WTC11 (cell line): ENCODE results near the gene IGLL1.

Experiments
- SP1 ChIP-seq: sonication (generic); formaldehyde crosslinking; conservative IDR thresholded peaks from 2 replicates; pipeline ENCODE4 v1.8.1; 2022; ENCODE audit warnings: missing genetic modification reagents
- TF ChIP-seq, protein P1 (sequence below): fragments of 200-600 bp; IDR thresholded peaks from 2 replicates; pipeline ENCODE4 v1.8.0; 2022; ENCODE audit warnings: antibody characterized with exemption
- TF ChIP-seq, protein P2 (sequence below): sonication (generic); formaldehyde crosslinking; IDR thresholded peaks from 2 replicates; pipeline ENCODE4 v1.8.0; 2022; ENCODE audit warnings: mild to moderate bottlenecking, missing genetic modification reagents

DNA sequence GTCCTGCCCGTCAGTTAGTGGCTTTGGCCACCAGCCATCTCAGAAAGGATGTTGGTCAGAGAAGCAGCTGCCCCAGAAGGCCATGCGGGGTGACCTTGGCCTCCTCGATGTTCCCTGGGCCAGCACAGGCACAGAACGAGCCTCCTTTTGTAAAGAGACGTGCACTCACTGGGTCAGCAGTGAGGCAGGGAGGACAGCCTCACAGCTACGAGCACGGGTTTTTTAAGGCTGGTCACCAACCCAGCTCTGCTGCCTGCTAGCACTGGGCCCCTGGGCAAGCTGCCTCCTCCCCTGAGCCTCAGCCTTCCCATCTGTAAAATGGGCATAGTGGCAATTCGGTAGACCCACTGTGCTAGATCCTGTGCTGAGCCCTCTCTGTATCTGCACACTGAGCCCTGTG is 10.8 kb downstream of the IGLL1 start:
- TF ChIP-seq, protein P1, sequence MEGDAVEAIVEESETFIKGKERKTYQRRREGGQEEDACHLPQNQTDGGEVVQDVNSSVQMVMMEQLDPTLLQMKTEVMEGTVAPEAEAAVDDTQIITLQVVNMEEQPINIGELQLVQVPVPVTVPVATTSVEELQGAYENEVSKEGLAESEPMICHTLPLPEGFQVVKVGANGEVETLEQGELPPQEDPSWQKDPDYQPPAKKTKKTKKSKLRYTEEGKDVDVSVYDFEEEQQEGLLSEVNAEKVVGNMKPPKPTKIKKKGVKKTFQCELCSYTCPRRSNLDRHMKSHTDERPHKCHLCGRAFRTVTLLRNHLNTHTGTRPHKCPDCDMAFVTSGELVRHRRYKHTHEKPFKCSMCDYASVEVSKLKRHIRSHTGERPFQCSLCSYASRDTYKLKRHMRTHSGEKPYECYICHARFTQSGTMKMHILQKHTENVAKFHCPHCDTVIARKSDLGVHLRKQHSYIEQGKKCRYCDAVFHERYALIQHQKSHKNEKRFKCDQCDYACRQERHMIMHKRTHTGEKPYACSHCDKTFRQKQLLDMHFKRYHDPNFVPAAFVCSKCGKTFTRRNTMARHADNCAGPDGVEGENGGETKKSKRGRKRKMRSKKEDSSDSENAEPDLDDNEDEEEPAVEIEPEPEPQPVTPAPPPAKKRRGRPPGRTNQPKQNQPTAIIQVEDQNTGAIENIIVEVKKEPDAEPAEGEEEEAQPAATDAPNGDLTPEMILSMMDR, result no peak
- TF ChIP-seq, protein P2, sequence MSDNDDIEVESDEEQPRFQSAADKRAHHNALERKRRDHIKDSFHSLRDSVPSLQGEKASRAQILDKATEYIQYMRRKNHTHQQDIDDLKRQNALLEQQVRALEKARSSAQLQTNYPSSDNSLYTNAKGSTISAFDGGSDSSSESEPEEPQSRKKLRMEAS (CRISPR knock-in tag), result no peak
- TF ChIP-seq SP1 (CRISPR knock-in tag), result no peak
